ENCODE results near the gene ERRFI1. TPM values are rescaled to one million over a fixed set of nuclear protein-coding genes. Genes with fewer than 3 reads are reported as not detected.

Gene ERRFI1
- total RNA-seq, 2 donors from 2014 or later: 61.4 to 72.5 TPM

DNA sequence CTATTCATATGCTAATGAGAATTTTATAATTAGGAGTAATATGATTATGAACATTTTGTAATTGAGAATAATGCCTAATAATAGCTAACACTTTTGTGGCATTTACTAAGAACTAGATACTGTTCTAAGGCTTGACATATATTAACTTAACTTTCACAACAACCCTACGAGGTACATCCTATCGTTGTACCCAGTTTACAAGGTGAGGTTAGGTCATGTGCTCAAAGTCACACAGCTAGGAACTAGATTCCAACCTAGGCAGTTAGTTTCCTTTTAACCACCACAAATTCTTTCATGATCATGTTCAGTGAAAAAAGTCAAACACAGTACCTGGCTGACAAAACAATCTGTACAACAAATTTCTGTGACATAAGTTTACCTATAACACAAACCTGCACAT is 13.0 kb upstream of the ERRFI1 start:
- Mint-ChIP-seq H3K4me1 (no peaks in the 10 kb centered on the region), H3K36me3 (ENCODE audit: low read depth) (peaks cover 2% of the 10 kb centered on the region), H3K27me3 (ENCODE audit: insufficient read depth) (no peaks in the 10 kb centered on the region), H3K9me3 (peaks cover 19% of the 10 kb centered on the region), H3K4me3 (no peak overlapping the region), H3K27ac (no peak overlapping the region)
- TF ChIP-seq, protein P1, sequence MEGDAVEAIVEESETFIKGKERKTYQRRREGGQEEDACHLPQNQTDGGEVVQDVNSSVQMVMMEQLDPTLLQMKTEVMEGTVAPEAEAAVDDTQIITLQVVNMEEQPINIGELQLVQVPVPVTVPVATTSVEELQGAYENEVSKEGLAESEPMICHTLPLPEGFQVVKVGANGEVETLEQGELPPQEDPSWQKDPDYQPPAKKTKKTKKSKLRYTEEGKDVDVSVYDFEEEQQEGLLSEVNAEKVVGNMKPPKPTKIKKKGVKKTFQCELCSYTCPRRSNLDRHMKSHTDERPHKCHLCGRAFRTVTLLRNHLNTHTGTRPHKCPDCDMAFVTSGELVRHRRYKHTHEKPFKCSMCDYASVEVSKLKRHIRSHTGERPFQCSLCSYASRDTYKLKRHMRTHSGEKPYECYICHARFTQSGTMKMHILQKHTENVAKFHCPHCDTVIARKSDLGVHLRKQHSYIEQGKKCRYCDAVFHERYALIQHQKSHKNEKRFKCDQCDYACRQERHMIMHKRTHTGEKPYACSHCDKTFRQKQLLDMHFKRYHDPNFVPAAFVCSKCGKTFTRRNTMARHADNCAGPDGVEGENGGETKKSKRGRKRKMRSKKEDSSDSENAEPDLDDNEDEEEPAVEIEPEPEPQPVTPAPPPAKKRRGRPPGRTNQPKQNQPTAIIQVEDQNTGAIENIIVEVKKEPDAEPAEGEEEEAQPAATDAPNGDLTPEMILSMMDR (conservative IDR thresholded peaks at IDR 0.05): no peak
- peaks cover 27% of the 10 kb centered on the region for H3K9me3 ChIP-seq (ENCODE audit: control insufficient read depth, low read length)
- H3K4me1 ChIP-seq (ENCODE audit: control insufficient read depth, insufficient read depth, low read length): no peaks in the 10 kb centered on the region
- 95 to 96% methylated on average over 2 of the region's 2 CpGs for WGBS, 2 experiments (ENCODE audit: insufficient coverage in 1 of 2, insufficient read length in 1 of 2)
- DNase-seq: no peak
- H3K9ac ChIP-seq (ENCODE audit: extremely low read depth, low read length, poor library complexity, severe bottlenecking): no peak overlapping the region
- H3K4me3 ChIP-seq (ENCODE audit: low read length): no peak overlapping the region
- no peak overlapping the region for H3K27ac ChIP-seq (ENCODE audit: low read depth, low read length)
- H3K27me3 ChIP-seq (ENCODE audit: control insufficient read depth, insufficient read depth, low read length, poor library complexity, severe bottlenecking): no peaks in the 10 kb centered on the region
- H3K36me3 ChIP-seq (ENCODE audit: control insufficient read depth, insufficient read depth, low read length): no peaks in the 10 kb centered on the region

DNA sequence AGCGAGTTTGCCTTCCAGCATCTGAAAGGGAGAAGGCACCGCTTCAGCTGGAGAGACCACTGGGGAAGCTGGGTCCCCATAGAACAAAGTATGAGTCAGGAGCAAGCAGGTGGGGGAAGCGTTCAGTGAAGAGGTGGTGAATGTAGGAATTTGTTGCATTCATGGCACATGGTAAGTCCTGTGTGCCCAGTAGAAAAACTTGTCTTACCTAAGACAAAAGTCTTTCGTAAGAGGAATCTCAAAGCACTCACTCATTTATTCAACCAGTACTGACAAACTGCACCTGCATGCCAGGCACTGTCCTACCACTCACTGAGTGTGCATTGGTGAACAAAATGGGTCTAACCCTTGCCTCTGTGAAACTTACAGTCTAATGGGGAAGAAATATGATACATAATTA is 9.2 kb upstream of the ERRFI1 start:
- H3K9me3 Mint-ChIP-seq: no peaks in the 10 kb centered on the region
- Histone ChIP-seq H3K4me3 (ENCODE audit: low read length) (no peak overlapping the region), H3K9me3 (ENCODE audit: control insufficient read depth, low read length) (no peaks in the 10 kb centered on the region), H3K4me1 (ENCODE audit: control insufficient read depth, insufficient read depth, low read length) (no peaks in the 10 kb centered on the region), H3K27ac (ENCODE audit: low read depth, low read length) (no peak overlapping the region), H3K27me3 (ENCODE audit: control insufficient read depth, insufficient read depth, low read length, poor library complexity, severe bottlenecking) (no peaks in the 10 kb centered on the region), H3K9ac (ENCODE audit: extremely low read depth, low read length, poor library complexity, severe bottlenecking) (no peak overlapping the region), H3K36me3 (ENCODE audit: control insufficient read depth, insufficient read depth, low read length) (no peaks in the 10 kb centered on the region)
- TF ChIP-seq, protein P1 (conservative IDR thresholded peaks at IDR 0.05): no peak
- no peak overlapping the region for H3K4me3 Mint-ChIP-seq
- H3K27me3 Mint-ChIP-seq (ENCODE audit: insufficient read depth): no peaks in the 10 kb centered on the region
- no peak for DNase-seq
- peaks cover 5% of the 10 kb centered on the region for H3K4me1 Mint-ChIP-seq
- H3K36me3 Mint-ChIP-seq (ENCODE audit: low read depth): no peaks in the 10 kb centered on the region
- no peak overlapping the region for H3K27ac Mint-ChIP-seq
- WGBS, 2 experiments (ENCODE audit: insufficient coverage in 1 of 2, insufficient read length in 1 of 2): 90 to 98% methylated on average over 2 to 4 of the region's 4 CpGs

- WGBS, 2 experiments (ENCODE audit: insufficient coverage in 1 of 2, insufficient read length in 1 of 2): 96 to 100% methylated on average over 4 to 6 of the region's 6 CpGs
- Mint-ChIP-seq H3K4me3 (no peak overlapping the region), H3K27me3 (ENCODE audit: insufficient read depth) (no peaks in the 10 kb centered on the region), H3K36me3 (ENCODE audit: low read depth) (no peaks in the 10 kb centered on the region), H3K9me3 (no peaks in the 10 kb centered on the region), H3K4me1 (peaks cover 12% of the 10 kb centered on the region), H3K27ac (no peak overlapping the region)
- H3K27me3 ChIP-seq (ENCODE audit: control insufficient read depth, insufficient read depth, low read length, poor library complexity, severe bottlenecking): no peaks in the 10 kb centered on the region
- no peak overlapping the region for H3K27ac ChIP-seq (ENCODE audit: low read depth, low read length)
- no peaks in the 10 kb centered on the region for H3K4me1 ChIP-seq (ENCODE audit: control insufficient read depth, insufficient read depth, low read length)
- no peak overlapping the region for H3K4me3 ChIP-seq (ENCODE audit: low read length)
- TF ChIP-seq, protein P1 (conservative IDR thresholded peaks at IDR 0.05): no peak
- no peak overlapping the region for H3K9ac ChIP-seq (ENCODE audit: extremely low read depth, low read length, poor library complexity, severe bottlenecking)
- no peaks in the 10 kb centered on the region for H3K36me3 ChIP-seq (ENCODE audit: control insufficient read depth, insufficient read depth, low read length)
- DNase-seq: no peak
- H3K9me3 ChIP-seq (ENCODE audit: control insufficient read depth, low read length): no peaks in the 10 kb centered on the region
Measured at GRCh38 chr1:8033322-8033721, 7.2 kb upstream of the ERRFI1 start.
